ENCODE measurements around the gene TULP4. TPM values are rescaled to one million over a fixed set of nuclear protein-coding genes. Genes with fewer than 3 reads are reported as not detected.

The TULP4 gene
- total and polyA plus RNA-seq, 2 donors (not counting 1 experiment from before 2014, with no cell fraction given) = 12.0 to 90.0 TPM

- Mint-ChIP-seq H3K27ac (no peak overlapping the region), H3K4me1 (peaks cover 6% of the 10 kb centered on the region), H3K27me3 (no peaks in the 10 kb centered on the region), H3K4me3 (no peak overlapping the region), H3K9me3 (ENCODE audit: insufficient read depth) (no peaks in the 10 kb centered on the region)
- Histone ChIP-seq H3K9ac (ENCODE audit: low read length) (no peak overlapping the region), H2AFZ (ENCODE audit: insufficient read depth, low read depth, low read length, poor library complexity, severe bottlenecking) (no peak overlapping the region), H3K79me2 (ENCODE audit: control insufficient read depth, insufficient read depth, low read length) (no peaks in the 10 kb centered on the region), H3K36me3 (replicated peaks in 1 of 2; ENCODE audit: control extremely low read depth in 1 of 2, control insufficient read depth in 1 of 2, extremely low read depth in 1 of 2, insufficient read depth in 2 of 2, low read length in 1 of 2) (peaks cover 0 to 45% of the 10 kb centered on the region in 2 experiments), H4K20me1 (ENCODE audit: control insufficient read depth, insufficient read depth, low read length, poor library complexity, severe bottlenecking) (no peaks in the 10 kb centered on the region), H3K4me2 (replicated peaks; ENCODE audit: low read depth, low read length, poor library complexity, severe bottlenecking) (no peak overlapping the region), H3K9me3 (ENCODE audit: control extremely low read depth in 1 of 3, control insufficient read depth in 2 of 3, insufficient read depth in 1 of 3, low read length in 2 of 3) (peaks cover 0 to 9% (median 0%) of the 10 kb centered on the region in 3 donors), H3K4me1 (ENCODE audit: control insufficient read depth in 2 of 2, insufficient read depth in 2 of 2, low read length in 2 of 2) (no peaks in the 10 kb centered on the region), H3K4me3 (ENCODE audit: control extremely low read depth in 1 of 5, extremely low read depth in 1 of 5, insufficient read depth in 1 of 5, low read depth in 2 of 5, low read length in 4 of 5) (no peak overlapping the region), H3K27me3 (replicated peaks in 1 of 4; ENCODE audit: control extremely low read depth in 1 of 4, control insufficient read depth in 3 of 4, insufficient read depth in 4 of 4, low read length in 3 of 4) (no peaks in the 10 kb centered on the region), H3K27ac (ENCODE audit: low read length in 2 of 2) (no peak overlapping the region)
- no peak for TF ChIP-seq CTCF (IDR thresholded peaks at IDR 0.05)
- POLR2A ChIA-PET = no interaction called here
- ATAC-seq (ENCODE audit: low read depth) (no peak), DNase-seq (no peak)
- WGBS (ENCODE audit: insufficient coverage) = 94% methylated on average over 19 of the region's 26 CpGs
- CTCF ChIA-PET = no interaction called here
- intact Hi-C loops (cut with micrococcal nuclease) = no loop called here
These were observed 189.3 kb downstream of the TULP4 start for GRCh38 chr6:158501360-158502262.

- intact Hi-C loops (cut with micrococcal nuclease) = no loop called here
- Mint-ChIP-seq H3K27me3 (no peaks in the 10 kb centered on the region), H3K4me3 (no peak overlapping the region), H3K9me3 (ENCODE audit: insufficient read depth) (no peaks in the 10 kb centered on the region), H3K27ac (no peak overlapping the region), H3K4me1 (peaks cover 6% of the 10 kb centered on the region)
- Histone ChIP-seq H3K4me3 (ENCODE audit: control extremely low read depth in 1 of 5, extremely low read depth in 1 of 5, insufficient read depth in 1 of 5, low read depth in 2 of 5, low read length in 4 of 5) (no peak overlapping the region), H2AFZ (ENCODE audit: insufficient read depth, low read depth, low read length, poor library complexity, severe bottlenecking) (no peak overlapping the region), H3K79me2 (ENCODE audit: control insufficient read depth, insufficient read depth, low read length) (no peaks in the 10 kb centered on the region), H3K27me3 (replicated peaks in 1 of 4; ENCODE audit: control extremely low read depth in 1 of 4, control insufficient read depth in 3 of 4, insufficient read depth in 4 of 4, low read length in 3 of 4) (no peaks in the 10 kb centered on the region), H3K4me1 (ENCODE audit: control insufficient read depth in 2 of 2, insufficient read depth in 2 of 2, low read length in 2 of 2) (no peaks in the 10 kb centered on the region), H4K20me1 (ENCODE audit: control insufficient read depth, insufficient read depth, low read length, poor library complexity, severe bottlenecking) (no peaks in the 10 kb centered on the region), H3K36me3 (replicated peaks in 1 of 2; ENCODE audit: control extremely low read depth in 1 of 2, control insufficient read depth in 1 of 2, extremely low read depth in 1 of 2, insufficient read depth in 2 of 2, low read length in 1 of 2) (peaks cover 0 to 45% of the 10 kb centered on the region in 2 experiments), H3K4me2 (replicated peaks; ENCODE audit: low read depth, low read length, poor library complexity, severe bottlenecking) (no peak overlapping the region), H3K27ac (ENCODE audit: low read length in 2 of 2) (no peak overlapping the region), H3K9ac (ENCODE audit: low read length) (no peak overlapping the region), H3K9me3 (ENCODE audit: control extremely low read depth in 1 of 3, control insufficient read depth in 2 of 3, insufficient read depth in 1 of 3, low read length in 2 of 3) (peaks cover 0 to 9% (median 0%) of the 10 kb centered on the region in 3 donors)
- TF ChIP-seq CTCF (IDR thresholded peaks at IDR 0.05) (no peak), EZH2 (IDR thresholded peaks at IDR 0.05; ENCODE audit: borderline replicate concordance, insufficient read depth, low read depth, low read length, poor library complexity, severe bottlenecking) (no peak)
- CTCF ChIA-PET = no interaction called here
- 99% methylated on average over 41 of the region's 43 CpGs for WGBS (ENCODE audit: insufficient coverage)
- POLR2A ChIA-PET = no interaction called here
- DNase-seq (no peak), ATAC-seq (ENCODE audit: low read depth) (no peak)
These were observed 190.1 kb downstream of the TULP4 start for GRCh38 chr6:158502263-158502950.
